Occipital lobe (tissue), 2 donors: ENCODE measurements around the gene FAM124B. TPM values are rescaled to one million over a fixed set of nuclear protein-coding genes. Genes with fewer than 3 reads are reported as not detected.

Source experiments
- DNase-seq: peaks from one replicate; lab custom pipeline; 2025; lab: John Stamatoyannopoulos, UW
- total RNA-seq: library from RNA; depleted of rRNA; stranded (reverse); fragments of >200 nt; gene quantifications from one replicate; pipeline ENCODE4 v1.2.3, GENCODE V29; 2014

The FAM124B gene, protein sequence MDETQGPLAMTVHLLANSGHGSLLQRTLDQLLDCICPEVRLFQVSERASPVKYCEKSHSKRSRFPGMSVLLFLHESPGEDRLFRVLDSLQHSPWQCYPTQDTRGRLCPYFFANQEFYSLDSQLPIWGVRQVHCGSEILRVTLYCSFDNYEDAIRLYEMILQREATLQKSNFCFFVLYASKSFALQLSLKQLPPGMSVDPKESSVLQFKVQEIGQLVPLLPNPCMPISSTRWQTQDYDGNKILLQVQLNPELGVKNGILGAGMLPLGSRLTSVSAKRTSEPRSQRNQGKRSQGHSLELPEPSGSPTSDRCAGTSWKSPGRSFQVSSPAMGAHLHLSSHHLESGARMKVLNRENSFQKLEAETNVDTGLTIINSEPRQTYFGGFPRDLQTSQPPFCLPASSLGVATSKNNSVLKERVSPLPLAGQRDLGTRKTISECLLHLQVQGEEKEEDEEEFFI
- 7.8 TPM for total RNA-seq

GRCh38 chr2:224401641-224402342, at the start of gene FAM124B:
Gene FAM124B (minus strand): TSS chr2:224402107. CDS start chr2:224401768, 339 bp downstream.
- no peak for DNase-seq

DNA sequence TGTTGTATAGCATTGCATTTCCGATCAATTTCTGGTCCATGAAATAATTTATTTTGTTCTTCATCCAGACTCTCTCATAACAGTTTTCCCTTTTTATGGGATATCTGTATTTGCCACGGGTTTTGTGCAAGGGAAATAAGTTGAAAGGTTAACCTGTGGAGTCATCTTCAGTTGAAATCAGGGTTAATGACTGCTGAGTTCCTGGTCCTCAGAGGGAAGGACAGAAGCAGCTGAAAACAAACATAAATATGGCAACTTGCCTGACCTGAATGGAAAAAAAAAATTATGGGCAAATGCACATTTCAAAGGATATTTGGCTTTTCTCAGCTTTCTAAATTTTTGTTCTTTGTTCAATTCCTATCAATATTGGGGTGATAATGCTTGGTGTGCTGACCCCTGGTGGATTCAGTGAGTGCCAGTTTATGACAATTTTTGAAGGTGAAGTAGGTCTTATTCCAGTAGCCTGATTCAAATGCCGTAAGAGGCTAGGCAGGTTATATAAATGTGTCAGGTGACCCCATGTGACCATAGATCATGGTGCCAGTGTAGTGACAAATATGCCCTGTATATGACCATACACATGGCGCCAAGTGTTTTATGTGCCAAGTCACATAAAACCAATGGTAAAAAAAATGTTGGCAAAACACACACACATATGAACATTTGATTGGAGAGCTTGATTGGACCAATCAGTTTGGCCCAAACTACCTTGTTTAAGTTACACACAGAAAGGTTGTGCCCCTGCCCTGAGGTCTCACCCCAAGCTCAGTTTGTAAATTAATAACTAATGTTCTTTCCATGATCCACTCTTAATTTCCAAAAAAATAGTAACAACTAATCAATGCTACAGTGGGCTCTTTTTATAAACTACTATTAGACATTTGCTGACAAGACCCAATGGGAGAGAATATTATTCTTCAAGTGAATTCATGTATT, 47.6 kb upstream of the FAM124B start:
- no peak for DNase-seq

GRCh38 chr2:224448236-224448635, 46.3 kb upstream of the FAM124B start:
- DNase-seq: no peak

DNA sequence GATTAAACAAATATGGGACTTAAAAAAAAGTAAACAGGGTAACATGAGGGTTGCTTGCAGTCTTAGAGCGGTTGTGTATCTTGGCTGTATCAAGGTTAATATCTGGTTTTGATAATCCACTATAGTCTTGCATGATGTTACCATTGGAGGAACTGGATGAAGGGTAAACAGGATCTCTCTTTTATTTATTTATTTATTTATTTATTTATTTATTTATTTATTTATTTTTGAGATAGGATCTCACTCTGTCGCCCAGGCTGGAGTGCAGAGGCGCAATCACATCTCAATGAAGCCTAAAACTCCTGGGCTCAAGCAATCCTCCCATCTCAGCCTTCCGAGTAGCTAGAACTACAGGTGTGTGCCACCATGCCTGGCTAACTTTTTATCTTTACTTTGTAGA, 42.9 kb upstream of the FAM124B start:
- DNase-seq: no peak

- DNase-seq: no peak
These were observed 42.1 kb upstream of the FAM124B start for GRCh38 chr2:224444021-224444420.

- no peak for DNase-seq
These were observed 40.4 kb upstream of the FAM124B start for GRCh38 chr2:224442071-224442967.

GRCh38 chr2:224440988-224441387, 39.1 kb upstream of the FAM124B start:
- DNase-seq: no peak

- no peak for DNase-seq
These were observed 36.8 kb upstream of the FAM124B start for GRCh38 chr2:224438726-224439125.

- no peak for DNase-seq
These were observed 34.7 kb upstream of the FAM124B start for GRCh38 chr2:224436634-224437033.

- DNase-seq: no peak
These were observed 32.7 kb upstream of the FAM124B start for GRCh38 chr2:224434618-224435017.

- DNase-seq: no peak
These were observed 31.5 kb upstream of the FAM124B start for GRCh38 chr2:224433442-224433841.

- DNase-seq: no peak
These were observed 30.2 kb upstream of the FAM124B start for GRCh38 chr2:224432003-224432579.

DNA sequence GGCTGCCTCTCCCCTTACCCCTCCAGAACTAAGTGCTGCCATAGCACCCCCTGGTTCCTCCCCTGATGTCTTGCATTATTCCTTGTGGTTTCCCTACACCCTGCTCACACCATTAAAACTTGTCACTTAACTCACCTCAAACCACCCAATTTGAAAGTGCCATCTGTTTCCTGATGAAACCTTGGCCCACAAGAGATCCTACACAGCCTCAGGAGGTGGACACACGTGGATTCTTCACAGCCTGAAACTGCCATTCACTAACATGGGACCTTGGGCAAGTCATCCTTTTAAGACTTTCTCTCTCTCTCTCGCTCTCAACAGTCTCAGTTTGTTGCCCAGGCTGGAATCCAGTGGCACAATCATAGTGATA, 27.5 kb upstream of the FAM124B start:
- no peak for DNase-seq

DNA sequence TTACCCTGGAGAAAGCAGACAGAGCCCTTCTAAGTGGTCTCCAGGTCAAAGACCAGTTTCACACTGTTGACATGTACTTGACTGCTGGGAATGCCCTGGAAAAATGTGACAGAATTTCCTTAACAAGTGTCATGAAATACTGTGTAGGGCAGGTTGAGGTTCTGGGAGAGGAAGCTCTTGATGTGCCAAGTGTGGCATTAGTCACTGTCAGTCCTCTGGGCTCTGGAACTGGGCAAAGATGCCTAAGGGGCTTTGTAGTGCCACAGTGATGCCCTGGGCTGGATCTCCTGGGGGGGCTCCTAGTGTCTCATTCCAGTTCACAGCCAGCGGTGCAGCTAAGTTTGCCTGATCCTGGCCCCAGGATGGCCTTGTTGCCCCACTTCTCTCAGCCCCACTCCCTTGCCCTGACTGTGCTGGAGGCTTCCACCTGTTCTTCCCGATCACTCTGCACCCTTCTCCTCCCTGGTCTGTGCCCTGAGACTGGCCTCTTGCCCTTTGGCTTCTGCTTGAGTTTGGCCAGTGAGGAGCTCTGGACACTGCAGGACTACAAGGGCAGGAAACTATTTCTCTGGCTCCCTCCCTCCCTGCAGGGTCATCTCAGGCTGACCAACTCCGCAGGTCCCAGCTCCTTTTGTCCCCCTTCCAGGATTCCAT, 27.0 kb upstream of the FAM124B start:
- DNase-seq: no peak

DNA sequence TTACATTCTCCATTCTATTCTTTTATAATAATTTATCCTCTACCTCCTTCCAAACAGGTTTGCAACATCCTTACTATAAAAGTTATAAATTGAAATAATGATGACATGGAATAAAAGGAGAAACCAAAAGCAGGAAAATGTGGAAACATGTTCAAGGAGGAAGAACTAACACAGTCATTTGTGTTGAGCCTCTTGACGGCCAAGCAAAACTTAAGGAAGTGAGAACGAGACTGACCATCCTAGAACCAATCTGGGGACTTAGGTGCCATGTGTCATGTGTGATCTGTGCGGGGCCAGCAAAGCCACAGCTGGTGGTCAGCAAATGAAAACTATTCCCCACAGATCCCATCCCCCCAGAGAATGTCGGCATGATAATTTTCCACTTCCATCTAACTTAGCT, 25.6 kb upstream of the FAM124B start:
- DNase-seq: no peak

DNA sequence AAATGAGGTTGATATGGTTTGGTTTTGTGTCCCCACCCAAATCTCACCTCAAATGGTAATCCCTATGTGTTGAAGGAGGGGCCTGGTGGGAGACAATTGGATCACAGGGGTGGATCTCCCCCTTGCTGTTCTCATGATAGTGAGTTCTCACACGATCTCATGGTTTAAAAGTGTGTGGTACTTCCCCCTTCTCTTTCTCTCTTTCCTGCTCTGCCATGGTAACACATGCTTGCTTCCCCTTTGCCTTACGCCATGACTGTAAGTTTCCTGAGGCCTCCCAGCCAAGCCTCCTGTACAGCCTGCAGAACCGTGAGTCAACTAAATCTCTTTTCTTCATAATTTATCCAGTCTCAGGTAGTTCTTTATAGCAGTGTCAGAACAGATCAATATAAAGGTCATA, 24.7 kb upstream of the FAM124B start:
- DNase-seq: no peak

DNA sequence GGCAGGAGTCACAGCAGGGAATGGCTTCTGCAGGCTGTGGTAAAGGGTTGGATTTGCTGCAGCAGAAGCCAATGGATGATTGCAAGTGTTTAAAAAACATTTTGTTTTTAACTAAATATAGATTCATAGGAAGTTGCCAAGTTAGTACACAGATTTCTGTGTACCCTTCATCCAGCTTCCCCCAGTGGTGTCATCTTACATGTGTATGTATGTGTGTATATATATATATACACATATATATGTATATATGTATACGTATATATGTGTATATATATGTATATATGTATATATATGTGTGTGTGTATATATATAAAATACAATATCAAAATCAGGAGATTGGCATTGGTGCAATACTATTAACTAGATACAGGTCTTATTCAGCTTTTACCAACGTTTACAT, 19.2 kb upstream of the FAM124B start:
- no peak for DNase-seq

- no peak for DNase-seq
These were observed 16.0 kb upstream of the FAM124B start for GRCh38 chr2:224417947-224418346.

DNA sequence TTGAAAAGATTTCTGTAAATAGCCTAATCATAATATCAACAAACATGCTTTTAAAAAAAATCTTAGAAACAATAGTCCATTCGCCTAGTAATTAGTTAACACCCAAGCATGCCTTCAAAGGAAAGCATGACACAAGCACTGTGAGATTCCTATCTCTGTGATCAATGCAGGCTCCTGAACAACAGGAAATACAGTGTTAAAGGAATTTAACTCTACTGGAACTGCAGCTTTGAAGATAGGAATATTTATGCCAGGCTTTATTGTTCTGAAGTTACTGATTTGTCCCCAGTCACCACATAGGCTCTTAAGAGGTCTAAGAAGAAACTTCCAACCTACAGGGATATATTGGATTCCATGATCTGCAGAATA, 15.4 kb upstream of the FAM124B start:
- no peak for DNase-seq
